ENCODE measurements around the gene CPNE5.

Gene CPNE5

GRCh38 chr6:36838896-36839748, at the start of gene CPNE5:
CPNE5 (minus strand) TSS chr6:36839444; CDS start chr6:36839377, 67 bp downstream.
- DNase-seq, result peak; percentile 61

GRCh38 chr6:36888115-36888643, 48.9 kb upstream of the CPNE5 start:
- DNase-seq, result no peak

GRCh38 chr6:36886950-36887618, 47.8 kb upstream of the CPNE5 start:
- no peak for DNase-seq

- peak; percentile 97 for DNase-seq
These were observed 46.5 kb upstream of the CPNE5 start, which contains the start of gene C6orf89 for GRCh38 chr6:36885461-36886401. C6orf89 (plus strand) TSS chr6:36885952; CDS start chr6:36899445, 13,493 bp downstream.

DNA sequence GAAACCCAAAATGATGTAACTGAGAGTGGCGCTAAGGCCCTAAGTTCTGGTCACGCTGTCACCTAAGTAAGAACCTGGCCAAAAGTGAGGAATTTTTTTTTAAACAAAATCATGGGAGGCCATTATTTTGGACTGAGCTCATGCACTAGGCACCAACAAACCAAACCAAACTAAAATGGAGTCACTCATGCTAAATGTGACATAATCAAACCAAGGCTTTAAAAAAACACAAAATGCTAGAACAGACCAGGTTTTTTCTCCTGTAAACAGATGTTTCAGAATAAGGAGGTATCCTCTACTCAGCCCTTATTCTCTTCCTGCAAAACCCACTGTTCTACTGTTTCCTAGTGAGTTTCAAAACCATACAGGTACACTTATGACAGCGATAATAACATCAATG, 45.4 kb upstream of the CPNE5 start:
- DNase-seq, result no peak

- DNase-seq, result no peak
These were observed 36.0 kb upstream of the CPNE5 start for GRCh38 chr6:36875250-36875633.

DNA sequence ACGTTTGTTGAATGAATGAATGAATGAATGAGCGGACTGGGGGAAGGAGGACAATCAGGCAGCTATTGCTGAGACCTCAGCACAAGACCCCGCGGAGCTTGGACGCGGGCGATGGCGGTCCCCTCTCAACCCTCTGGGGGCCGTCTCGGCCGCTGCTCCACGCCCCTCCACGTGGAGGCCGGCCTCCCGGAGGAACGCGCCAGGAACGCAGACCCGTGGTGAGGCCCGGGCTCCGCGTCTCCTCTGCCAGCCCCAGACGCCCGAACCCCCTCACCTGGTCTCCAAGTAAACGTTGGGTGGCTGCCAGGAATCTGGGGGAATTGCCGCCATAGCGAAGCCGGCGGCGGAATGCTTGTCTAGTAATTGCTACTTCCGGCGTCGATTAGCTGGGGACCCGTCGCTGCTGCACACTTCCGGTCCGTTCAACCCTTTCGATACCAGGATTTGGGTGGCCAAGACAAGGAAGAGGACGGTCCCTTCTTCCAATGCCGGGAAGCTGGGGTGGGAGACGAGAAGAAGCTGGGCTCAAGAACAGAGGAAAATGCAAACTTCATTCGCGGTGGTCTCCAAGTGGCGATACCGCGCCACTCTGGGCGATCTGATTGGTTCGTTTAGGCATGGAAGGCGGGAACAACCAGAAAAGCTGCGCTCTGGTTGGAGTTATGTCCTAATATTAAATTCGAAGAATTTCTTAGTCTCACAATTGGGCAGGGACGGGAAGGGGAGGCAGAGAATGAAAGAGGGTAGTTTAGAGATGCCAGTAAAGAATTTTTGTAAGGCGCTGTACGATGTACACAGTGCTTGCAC, 35.4 kb upstream of the CPNE5 start, which contains the start of gene PPIL1:
TSS of gene PPIL1 (minus strand) at position 361 of the 807 bp plus-strand sequence. CDS start at position 330, 31 bp downstream.
- peak; percentile 99 for DNase-seq

DNA sequence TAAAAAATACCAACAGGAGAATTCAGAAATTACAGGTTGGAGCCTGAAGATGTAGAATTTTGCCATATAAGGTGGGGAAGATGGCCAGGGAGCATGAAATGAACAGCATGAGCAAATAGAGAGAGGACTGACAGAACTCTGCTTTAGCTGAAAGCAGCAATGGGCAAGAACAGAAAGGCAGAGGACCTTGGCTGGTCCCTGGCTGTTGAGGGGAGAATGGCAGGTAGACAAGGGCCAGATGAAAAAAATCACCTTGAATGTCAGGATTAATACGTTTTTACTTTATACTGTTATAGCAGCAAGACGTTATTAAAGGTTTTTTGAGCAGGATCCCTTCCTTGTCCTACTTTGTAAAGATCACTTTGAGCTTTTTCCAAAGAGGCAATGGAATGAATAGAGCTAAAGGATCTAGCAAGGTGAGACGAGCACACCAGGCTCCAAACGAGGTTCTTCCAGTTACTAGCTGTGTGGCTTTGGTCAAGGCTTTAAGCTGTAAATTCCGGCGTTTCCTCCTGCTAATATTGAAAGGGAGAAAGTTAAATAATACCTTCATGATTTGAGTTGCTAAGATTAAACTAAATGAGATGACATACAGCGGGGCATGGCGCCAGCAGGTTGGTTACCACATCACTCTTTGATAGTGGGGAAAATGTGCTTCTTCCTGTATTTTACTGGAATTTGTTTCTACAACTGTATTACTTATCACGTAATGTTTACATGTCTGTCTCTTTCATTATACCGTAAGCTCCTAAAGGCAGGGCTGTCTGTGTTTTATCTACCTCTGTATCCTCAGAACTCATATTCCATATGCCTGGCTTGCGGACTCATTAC, 34.6 kb upstream of the CPNE5 start:
- no peak for DNase-seq

- DNase-seq, result no peak
These were observed 33.9 kb upstream of the CPNE5 start for GRCh38 chr6:36873115-36873514.

GRCh38 chr6:36871686-36872085, 32.4 kb upstream of the CPNE5 start:
- DNase-seq, result no peak

DNA sequence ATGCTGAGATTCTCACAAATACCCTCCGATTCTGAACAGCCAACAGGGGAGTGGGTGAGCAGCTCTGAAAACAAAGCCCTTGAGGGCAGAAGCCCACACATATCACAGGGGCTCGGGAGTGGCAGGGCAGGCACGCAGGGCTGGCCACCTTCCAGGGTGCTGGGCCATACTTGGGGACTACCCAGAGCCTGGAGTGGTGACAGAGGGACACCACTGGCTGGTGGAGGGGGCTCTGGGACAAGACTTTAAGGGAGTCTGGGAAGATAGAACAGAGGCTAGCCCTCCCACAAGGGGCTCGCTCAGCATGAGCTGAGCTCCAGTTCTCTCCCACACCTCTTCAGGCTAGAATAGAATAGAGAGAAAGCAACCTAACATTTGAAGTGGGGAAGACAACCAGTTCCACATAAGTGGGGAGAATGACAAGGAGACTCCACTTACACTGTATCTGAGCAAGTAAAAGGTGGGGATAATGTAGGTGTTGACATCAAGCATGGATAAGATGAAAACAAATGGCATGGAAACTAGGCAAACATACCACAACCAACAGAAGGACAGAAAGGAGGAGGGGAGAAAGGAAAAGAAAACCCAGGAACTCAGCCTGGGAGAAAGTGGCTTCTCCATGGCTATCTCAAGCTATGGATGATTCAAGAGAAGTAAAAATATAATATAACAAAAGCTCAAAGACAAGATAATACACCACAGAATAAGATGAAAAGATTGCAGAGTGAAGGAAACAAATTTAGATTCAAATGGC, 28.4 kb upstream of the CPNE5 start:
- DNase-seq, result no peak

DNA sequence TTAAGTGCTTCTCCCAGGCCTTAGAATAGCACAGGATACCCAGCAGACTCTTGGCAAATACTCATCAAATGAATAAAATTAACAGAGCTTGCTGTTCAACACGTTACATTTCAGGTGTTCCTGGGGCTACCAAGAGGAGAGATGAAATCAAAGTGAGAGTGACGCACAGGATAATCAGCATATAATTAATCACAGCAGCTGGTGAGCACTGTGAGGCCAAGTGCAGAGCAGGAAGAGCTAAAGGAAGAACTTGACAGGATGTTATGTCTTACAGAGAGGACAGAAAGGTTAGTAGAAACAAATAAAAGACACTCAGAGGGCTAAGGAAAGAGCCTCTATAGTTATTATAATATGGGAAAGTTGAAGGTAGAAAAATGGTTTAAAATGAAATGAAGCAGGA, 26.6 kb upstream of the CPNE5 start:
- DNase-seq, result no peak

GRCh38 chr6:36863670-36864540, 24.7 kb upstream of the CPNE5 start:
- peak; percentile 18 for DNase-seq

DNA sequence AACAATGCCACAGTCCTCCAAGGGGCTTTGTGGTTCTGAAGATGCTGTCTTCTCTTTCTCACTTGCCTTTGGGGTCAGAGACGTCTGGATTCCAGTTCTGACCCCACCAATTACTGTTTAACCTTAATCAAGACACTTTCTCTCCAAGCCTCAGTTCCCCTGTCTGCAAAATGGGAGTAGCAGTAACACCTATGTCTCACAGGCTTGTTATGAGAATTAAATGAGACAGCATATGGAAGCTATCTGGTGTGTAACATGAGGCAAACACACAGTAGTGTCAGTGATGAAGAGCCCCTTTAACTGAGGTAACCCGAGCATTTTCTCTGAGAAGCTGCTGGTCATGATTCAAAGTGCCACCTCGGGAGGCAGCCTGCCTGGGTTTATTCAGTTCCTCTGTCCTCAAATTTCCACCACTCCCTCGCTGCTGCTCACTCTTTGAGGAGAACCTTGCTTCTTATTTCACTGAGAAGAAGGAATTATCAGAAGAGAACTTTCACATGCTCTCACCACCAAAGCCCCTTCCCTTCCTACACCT, 23.7 kb upstream of the CPNE5 start:
- no peak for DNase-seq

DNA sequence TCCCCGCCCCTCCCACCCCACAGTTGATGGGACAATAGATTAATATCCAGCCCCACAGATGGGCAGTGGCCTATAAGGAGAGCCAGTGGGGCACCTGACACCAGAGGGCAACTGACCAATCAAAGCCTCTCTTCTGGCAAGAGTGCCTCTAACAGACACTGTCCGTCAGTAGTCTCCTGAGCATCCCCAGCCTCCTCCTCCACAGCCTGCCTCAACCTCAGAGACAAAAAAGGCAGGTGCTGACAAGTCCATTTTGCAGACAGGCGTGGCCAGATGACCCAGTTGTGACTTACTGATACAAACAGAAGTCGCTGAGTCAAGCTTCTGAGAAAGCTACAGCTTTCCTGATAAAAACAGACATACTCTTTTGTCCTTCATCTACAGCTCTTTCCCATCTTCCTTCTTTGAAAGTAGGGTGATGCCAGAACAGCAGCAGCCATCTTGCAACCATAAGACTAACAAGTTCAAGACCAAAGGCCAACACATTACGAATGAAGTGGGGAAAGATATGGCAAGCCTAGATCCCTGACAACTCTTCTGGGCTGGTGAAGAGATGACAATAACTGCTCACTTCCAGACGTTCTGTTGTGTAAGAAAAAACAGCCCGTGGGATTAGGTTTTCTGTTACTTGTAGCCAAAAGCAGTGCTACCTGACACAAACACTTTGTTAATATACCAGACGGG, 23.1 kb upstream of the CPNE5 start:
- no peak for DNase-seq

- no peak for DNase-seq
These were observed 20.9 kb upstream of the CPNE5 start for GRCh38 chr6:36860126-36860525.

- DNase-seq, result no peak
These were observed 19.2 kb upstream of the CPNE5 start for GRCh38 chr6:36858407-36858981.

DNA sequence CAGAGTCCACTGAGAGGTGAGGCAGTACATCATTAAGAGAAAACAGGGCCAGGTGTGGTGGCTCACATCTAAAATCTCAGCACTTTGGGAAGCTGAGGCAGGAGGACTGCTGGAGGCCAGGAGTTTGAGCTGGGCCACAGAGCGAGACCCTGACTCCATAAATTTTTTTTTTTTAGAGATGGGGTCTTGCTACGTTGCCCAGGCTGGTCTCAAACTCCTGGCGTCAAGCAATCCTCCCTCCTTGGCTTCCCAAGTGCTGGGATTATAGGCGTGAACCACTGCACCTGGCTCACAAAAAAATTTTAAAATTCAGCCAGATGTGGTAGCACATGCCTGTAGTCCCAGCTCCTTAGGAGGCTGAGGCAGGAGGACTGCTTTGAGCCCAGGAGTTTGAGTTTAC, 18.1 kb upstream of the CPNE5 start:
- no peak for DNase-seq

All from retina (tissue), 1 donor.